ENCODE results near the gene STAT5A. TPM values are rescaled to one million over a fixed set of nuclear protein-coding genes. Genes with fewer than 3 reads are reported as not detected.

The STAT5A gene
- total RNA-seq, 1 experiment from 2014 or later: 6.6 TPM

DNA sequence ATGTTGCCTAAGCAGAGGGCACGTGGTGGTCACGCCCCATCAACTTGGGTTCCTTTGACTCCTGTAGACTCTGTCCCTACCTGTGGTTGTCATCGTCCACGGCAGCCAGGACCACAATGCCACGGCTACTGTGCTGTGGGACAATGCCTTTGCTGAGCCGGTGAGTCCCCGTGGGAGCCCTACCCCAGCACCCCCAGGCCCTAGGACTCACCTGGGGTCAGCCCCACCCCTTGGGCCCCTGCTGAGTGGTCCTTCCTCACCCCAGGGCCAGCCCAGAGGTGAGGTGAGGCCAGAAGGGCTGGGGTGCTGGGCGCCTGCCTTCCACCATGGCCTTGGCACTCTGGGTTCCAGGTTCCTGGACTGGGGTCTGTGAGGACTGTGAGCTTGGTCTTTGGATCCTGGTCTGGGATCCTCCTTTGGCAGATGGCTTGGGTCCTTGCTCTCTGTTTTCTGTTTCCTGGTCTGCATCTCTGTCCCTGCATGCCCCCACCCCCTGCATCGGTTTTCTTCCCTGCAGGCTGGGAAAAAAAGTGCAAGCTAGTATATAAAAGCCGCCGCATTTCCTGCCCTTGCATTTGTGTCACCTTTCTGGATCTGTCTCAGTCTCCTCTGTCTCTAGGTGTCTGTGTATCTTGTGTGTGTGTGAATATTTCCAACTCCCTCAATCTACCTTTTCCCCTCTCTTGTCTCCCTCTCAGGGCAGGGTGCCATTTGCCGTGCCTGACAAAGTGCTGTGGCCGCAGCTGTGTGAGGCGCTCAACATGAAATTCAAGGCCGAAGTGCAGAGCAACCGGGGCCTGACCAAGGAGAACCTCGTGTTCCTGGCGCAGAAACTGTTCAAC lies 17.5 kb downstream of the STAT5A start (continued):
- TF ChIP-seq NFYB (CRISPR knock-in tag; conservative IDR thresholded peaks at IDR 0.05; ENCODE audit: low read depth): no peak
- no peak for TF ChIP-seq SMAD4 (CRISPR knock-in tag; IDR thresholded peaks at IDR 0.05)
- TF ChIP-seq, protein P1, sequence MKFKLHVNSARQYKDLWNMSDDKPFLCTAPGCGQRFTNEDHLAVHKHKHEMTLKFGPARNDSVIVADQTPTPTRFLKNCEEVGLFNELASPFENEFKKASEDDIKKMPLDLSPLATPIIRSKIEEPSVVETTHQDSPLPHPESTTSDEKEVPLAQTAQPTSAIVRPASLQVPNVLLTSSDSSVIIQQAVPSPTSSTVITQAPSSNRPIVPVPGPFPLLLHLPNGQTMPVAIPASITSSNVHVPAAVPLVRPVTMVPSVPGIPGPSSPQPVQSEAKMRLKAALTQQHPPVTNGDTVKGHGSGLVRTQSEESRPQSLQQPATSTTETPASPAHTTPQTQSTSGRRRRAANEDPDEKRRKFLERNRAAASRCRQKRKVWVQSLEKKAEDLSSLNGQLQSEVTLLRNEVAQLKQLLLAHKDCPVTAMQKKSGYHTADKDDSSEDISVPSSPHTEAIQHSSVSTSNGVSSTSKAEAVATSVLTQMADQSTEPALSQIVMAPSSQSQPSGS (CRISPR knock-in tag; IDR thresholded peaks at IDR 0.05; ENCODE audit: borderline replicate concordance, low read depth): no peak
- no peak for TF ChIP-seq KAT7 (CRISPR knock-in tag; IDR thresholded peaks at IDR 0.05; ENCODE audit: borderline replicate concordance)

DNA sequence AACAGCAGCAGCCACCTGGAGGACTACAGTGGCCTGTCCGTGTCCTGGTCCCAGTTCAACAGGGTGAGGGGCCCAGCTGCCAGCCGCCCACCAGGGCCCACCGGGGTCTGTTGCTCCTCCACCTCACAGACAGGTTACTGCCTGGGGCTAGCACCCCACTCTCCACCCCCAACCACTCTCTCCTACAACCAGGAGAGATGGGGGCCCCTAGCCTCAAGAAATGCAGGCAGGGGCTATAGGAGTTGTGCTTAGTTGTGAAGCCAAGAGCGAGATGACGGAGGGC lies 18.0 kb downstream of the STAT5A start:
- POLR2A ChIA-PET: interaction anchor here (0.5 kb wide), 1 partner anchor 214 kb away, joined by 3 read pairs; no protein-coding TSS in a partner anchor

More for the DNA sequence above, 18.0 kb downstream of the STAT5A start:
- no peak for TF ChIP-seq JUN (CRISPR knock-in tag; IDR thresholded peaks at IDR 0.05)
- TF ChIP-seq, protein P2, sequence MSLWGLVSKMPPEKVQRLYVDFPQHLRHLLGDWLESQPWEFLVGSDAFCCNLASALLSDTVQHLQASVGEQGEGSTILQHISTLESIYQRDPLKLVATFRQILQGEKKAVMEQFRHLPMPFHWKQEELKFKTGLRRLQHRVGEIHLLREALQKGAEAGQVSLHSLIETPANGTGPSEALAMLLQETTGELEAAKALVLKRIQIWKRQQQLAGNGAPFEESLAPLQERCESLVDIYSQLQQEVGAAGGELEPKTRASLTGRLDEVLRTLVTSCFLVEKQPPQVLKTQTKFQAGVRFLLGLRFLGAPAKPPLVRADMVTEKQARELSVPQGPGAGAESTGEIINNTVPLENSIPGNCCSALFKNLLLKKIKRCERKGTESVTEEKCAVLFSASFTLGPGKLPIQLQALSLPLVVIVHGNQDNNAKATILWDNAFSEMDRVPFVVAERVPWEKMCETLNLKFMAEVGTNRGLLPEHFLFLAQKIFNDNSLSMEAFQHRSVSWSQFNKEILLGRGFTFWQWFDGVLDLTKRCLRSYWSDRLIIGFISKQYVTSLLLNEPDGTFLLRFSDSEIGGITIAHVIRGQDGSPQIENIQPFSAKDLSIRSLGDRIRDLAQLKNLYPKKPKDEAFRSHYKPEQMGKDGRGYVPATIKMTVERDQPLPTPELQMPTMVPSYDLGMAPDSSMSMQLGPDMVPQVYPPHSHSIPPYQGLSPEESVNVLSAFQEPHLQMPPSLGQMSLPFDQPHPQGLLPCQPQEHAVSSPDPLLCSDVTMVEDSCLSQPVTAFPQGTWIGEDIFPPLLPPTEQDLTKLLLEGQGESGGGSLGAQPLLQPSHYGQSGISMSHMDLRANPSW (CRISPR knock-in tag; conservative IDR thresholded peaks at IDR 0.05; ENCODE audit: low read depth): no peak
- TF ChIP-seq SMAD3 (CRISPR knock-in tag; IDR thresholded peaks at IDR 0.05; ENCODE audit: borderline replicate concordance): no peak
- TF ChIP-seq SP1 (CRISPR knock-in tag; conservative IDR thresholded peaks at IDR 0.05): no peak
- no peak for TF ChIP-seq TEAD1 (CRISPR knock-in tag; IDR thresholded peaks at IDR 0.05)
- TF ChIP-seq, protein P3, sequence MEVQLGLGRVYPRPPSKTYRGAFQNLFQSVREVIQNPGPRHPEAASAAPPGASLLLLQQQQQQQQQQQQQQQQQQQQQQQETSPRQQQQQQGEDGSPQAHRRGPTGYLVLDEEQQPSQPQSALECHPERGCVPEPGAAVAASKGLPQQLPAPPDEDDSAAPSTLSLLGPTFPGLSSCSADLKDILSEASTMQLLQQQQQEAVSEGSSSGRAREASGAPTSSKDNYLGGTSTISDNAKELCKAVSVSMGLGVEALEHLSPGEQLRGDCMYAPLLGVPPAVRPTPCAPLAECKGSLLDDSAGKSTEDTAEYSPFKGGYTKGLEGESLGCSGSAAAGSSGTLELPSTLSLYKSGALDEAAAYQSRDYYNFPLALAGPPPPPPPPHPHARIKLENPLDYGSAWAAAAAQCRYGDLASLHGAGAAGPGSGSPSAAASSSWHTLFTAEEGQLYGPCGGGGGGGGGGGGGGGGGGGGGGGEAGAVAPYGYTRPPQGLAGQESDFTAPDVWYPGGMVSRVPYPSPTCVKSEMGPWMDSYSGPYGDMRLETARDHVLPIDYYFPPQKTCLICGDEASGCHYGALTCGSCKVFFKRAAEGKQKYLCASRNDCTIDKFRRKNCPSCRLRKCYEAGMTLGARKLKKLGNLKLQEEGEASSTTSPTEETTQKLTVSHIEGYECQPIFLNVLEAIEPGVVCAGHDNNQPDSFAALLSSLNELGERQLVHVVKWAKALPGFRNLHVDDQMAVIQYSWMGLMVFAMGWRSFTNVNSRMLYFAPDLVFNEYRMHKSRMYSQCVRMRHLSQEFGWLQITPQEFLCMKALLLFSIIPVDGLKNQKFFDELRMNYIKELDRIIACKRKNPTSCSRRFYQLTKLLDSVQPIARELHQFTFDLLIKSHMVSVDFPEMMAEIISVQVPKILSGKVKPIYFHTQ (CRISPR knock-in tag; IDR thresholded peaks at IDR 0.05): no peak
- TF ChIP-seq, protein P4, sequence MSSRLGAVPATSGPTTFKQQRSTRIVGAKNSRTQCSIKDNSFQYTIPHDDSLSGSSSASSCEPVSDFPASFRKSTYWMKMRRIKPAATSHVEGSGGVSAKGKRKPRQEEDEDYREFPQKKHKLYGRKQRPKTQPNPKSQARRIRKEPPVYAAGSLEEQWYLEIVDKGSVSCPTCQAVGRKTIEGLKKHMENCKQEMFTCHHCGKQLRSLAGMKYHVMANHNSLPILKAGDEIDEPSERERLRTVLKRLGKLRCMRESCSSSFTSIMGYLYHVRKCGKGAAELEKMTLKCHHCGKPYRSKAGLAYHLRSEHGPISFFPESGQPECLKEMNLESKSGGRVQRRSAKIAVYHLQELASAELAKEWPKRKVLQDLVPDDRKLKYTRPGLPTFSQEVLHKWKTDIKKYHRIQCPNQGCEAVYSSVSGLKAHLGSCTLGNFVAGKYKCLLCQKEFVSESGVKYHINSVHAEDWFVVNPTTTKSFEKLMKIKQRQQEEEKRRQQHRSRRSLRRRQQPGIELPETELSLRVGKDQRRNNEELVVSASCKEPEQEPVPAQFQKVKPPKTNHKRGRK (CRISPR knock-in tag; IDR thresholded peaks at IDR 0.05; ENCODE audit: borderline replicate concordance): no peak
- TF ChIP-seq ZNF396 (CRISPR knock-in tag; IDR thresholded peaks at IDR 0.05; ENCODE audit: borderline replicate concordance): no peak
- TF ChIP-seq, protein P5, sequence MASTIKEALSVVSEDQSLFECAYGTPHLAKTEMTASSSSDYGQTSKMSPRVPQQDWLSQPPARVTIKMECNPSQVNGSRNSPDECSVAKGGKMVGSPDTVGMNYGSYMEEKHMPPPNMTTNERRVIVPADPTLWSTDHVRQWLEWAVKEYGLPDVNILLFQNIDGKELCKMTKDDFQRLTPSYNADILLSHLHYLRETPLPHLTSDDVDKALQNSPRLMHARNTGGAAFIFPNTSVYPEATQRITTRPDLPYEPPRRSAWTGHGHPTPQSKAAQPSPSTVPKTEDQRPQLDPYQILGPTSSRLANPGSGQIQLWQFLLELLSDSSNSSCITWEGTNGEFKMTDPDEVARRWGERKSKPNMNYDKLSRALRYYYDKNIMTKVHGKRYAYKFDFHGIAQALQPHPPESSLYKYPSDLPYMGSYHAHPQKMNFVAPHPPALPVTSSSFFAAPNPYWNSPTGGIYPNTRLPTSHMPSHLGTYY (CRISPR knock-in tag; IDR thresholded peaks at IDR 0.05): no peak
- TF ChIP-seq, protein P6, sequence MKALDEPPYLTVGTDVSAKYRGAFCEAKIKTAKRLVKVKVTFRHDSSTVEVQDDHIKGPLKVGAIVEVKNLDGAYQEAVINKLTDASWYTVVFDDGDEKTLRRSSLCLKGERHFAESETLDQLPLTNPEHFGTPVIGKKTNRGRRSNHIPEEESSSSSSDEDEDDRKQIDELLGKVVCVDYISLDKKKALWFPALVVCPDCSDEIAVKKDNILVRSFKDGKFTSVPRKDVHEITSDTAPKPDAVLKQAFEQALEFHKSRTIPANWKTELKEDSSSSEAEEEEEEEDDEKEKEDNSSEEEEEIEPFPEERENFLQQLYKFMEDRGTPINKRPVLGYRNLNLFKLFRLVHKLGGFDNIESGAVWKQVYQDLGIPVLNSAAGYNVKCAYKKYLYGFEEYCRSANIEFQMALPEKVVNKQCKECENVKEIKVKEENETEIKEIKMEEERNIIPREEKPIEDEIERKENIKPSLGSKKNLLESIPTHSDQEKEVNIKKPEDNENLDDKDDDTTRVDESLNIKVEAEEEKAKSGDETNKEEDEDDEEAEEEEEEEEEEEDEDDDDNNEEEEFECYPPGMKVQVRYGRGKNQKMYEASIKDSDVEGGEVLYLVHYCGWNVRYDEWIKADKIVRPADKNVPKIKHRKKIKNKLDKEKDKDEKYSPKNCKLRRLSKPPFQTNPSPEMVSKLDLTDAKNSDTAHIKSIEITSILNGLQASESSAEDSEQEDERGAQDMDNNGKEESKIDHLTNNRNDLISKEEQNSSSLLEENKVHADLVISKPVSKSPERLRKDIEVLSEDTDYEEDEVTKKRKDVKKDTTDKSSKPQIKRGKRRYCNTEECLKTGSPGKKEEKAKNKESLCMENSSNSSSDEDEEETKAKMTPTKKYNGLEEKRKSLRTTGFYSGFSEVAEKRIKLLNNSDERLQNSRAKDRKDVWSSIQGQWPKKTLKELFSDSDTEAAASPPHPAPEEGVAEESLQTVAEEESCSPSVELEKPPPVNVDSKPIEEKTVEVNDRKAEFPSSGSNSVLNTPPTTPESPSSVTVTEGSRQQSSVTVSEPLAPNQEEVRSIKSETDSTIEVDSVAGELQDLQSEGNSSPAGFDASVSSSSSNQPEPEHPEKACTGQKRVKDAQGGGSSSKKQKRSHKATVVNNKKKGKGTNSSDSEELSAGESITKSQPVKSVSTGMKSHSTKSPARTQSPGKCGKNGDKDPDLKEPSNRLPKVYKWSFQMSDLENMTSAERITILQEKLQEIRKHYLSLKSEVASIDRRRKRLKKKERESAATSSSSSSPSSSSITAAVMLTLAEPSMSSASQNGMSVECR (CRISPR knock-in tag; IDR thresholded peaks at IDR 0.05; ENCODE audit: borderline replicate concordance): no peak
- TF ChIP-seq, protein P7, sequence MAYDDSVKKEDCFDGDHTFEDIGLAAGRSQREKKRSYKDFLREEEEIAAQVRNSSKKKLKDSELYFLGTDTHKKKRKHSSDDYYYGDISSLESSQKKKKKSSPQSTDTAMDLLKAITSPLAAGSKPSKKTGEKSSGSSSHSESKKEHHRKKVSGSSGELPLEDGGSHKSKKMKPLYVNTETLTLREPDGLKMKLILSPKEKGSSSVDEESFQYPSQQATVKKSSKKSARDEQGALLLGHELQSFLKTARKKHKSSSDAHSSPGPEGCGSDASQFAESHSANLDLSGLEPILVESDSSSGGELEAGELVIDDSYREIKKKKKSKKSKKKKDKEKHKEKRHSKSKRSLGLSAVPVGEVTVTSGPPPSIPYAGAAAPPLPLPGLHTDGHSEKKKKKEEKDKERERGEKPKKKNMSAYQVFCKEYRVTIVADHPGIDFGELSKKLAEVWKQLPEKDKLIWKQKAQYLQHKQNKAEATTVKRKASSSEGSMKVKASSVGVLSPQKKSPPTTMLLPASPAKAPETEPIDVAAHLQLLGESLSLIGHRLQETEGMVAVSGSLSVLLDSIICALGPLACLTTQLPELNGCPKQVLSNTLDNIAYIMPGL (CRISPR knock-in tag; IDR thresholded peaks at IDR 0.05): no peak
- TF ChIP-seq ZNF671 (CRISPR knock-in tag; IDR thresholded peaks at IDR 0.05): no peak
- TF ChIP-seq, protein P8, sequence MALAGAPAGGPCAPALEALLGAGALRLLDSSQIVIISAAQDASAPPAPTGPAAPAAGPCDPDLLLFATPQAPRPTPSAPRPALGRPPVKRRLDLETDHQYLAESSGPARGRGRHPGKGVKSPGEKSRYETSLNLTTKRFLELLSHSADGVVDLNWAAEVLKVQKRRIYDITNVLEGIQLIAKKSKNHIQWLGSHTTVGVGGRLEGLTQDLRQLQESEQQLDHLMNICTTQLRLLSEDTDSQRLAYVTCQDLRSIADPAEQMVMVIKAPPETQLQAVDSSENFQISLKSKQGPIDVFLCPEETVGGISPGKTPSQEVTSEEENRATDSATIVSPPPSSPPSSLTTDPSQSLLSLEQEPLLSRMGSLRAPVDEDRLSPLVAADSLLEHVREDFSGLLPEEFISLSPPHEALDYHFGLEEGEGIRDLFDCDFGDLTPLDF (CRISPR knock-in tag; IDR thresholded peaks at IDR 0.05): no peak
- DNase-seq (ENCODE audit: low spot score) (no peak), ATAC-seq (no peak)
- Mint-ChIP-seq H3K9me3 (no peaks in the 10 kb centered on the region), H3K4me1 (peaks cover 18% of the 10 kb centered on the region), H3K4me3 (no peak overlapping the region), H3K36me3 (no peaks in the 10 kb centered on the region), H3K27ac (no peak overlapping the region), H3K27me3 (ENCODE audit: low read depth) (no peaks in the 10 kb centered on the region; the same call in none of the 2 replicates)
- CTCF ChIA-PET: interaction anchor here (1.0 to 1.6 kb wide), 4 partner anchors 29 to 100 kb away, joined by 3 to 6 read pairs (median 4); no protein-coding TSS in a partner anchor

All from WTC11 (cell line).